HEK293 (cell line): ENCODE measurements around the gene SIMC1.
A peak's percentile ranks its signal among the peaks of the same experiment; 100 is the strongest.

ENCODE experiments used
- CTCF ChIA-PET: fragments of 350-600 bp; formaldehyde crosslinking; extraction: SDS; loops from one replicate; lab custom pipeline; 2021; ENCODE audit warnings: antibody characterized with exemption; lab: Yijun Ruan, JAX
- POLR2A ChIA-PET: fragments of 300-600 bp; formaldehyde crosslinking; extraction: SDS; loops from one replicate; lab custom pipeline; 2020; ENCODE audit warnings: antibody characterized with exemption, inconsistent platforms; lab: Yijun Ruan, JAX
- H3K27ac ChIP-seq: fragments of 200-500 bp; sonication (Bioruptor generic); 2 replicates; pipeline ENCODE4 v1.5.1; 2014; ENCODE audit warnings: low read depth, low read length, control low read depth, inconsistent platforms; ENCODE audit errors: extremely low read depth
- H3K36me3 ChIP-seq, 2 experiments: fragments of 200-500 bp in 1 of 2; sonication (Bioruptor generic) in 1 of 2; 1 replicate in 1 of 2; 2 replicates in 1 of 2; pipeline ENCODE4 v1.5.1; 2014 to 2017; ENCODE audit warnings: inconsistent platforms in 2 of 2, low read length in 2 of 2; ENCODE audit not compliant: control insufficient read depth in 2 of 2, insufficient read depth in 1 of 2
- H3K4me1 ChIP-seq: fragments of 200-500 bp; sonication (Bioruptor generic); 2 replicates; pipeline ENCODE4 v1.5.1; 2014; ENCODE audit warnings: mild to moderate bottlenecking, low read length, inconsistent platforms; ENCODE audit not compliant: control insufficient read depth, insufficient read depth
- H3K4me3 ChIP-seq: 2 replicates; pipeline ENCODE4 v1.5.1; 2011; ENCODE audit warnings: low read depth, mild to moderate bottlenecking, control low read depth, low read length, moderate library complexity
- H3K9me3 ChIP-seq: fragments of 200-500 bp; sonication (Bioruptor generic); 2 replicates; pipeline ENCODE4 v1.5.1; 2014; ENCODE audit warnings: low read depth, low read length, inconsistent platforms; ENCODE audit not compliant: control insufficient read depth, insufficient read depth
- GFI1B ChIP-seq: fragments of 450-650 bp; formaldehyde crosslinking; IDR thresholded peaks from 2 replicates; pipeline ENCODE4 v1.5.1; 2016; ENCODE audit warnings: missing biosample characterization, missing genetic modification characterization
- HOXD13 ChIP-seq: sonication (generic); formaldehyde crosslinking; IDR thresholded peaks from 2 replicates; pipeline ENCODE4 v1.8.0; 2022; ENCODE audit warnings: missing genetic modification reagents, borderline replicate concordance
- PRDM1 ChIP-seq: fragments of 450-650 bp; formaldehyde crosslinking; IDR thresholded peaks from 2 replicates; pipeline ENCODE4; 2016; ENCODE audit warnings: missing biosample characterization, missing genetic modification characterization
- PRDM10 ChIP-seq: fragments of 450-650 bp; formaldehyde crosslinking; IDR thresholded peaks from 2 replicates; pipeline ENCODE4 v1.5.1; 2016; ENCODE audit warnings: missing biosample characterization, missing genetic modification characterization
- SCRT1 ChIP-seq: fragments of 450-650 bp; formaldehyde crosslinking; IDR thresholded peaks from 2 replicates; pipeline ENCODE4 v1.5.1; 2016; ENCODE audit warnings: missing biosample characterization, missing genetic modification characterization, borderline replicate concordance
- SCRT2 ChIP-seq: fragments of 450-650 bp; formaldehyde crosslinking; IDR thresholded peaks from 2 replicates; pipeline ENCODE4 v1.5.1; 2016; ENCODE audit warnings: missing biosample characterization, missing genetic modification characterization
- ZNF148 ChIP-seq: fragments of 450-650 bp; formaldehyde crosslinking; IDR thresholded peaks from 2 replicates; pipeline ENCODE4 v1.5.0; 2017; ENCODE audit warnings: missing biosample characterization, missing genetic modification characterization, borderline replicate concordance
- ZNF274 ChIP-seq, 2 experiments: fragments of 200-500 bp in 1 of 2; fragments of 450-650 bp in 1 of 2; sonication (Bioruptor generic) in 1 of 2; formaldehyde crosslinking in 1 of 2; IDR thresholded peaks; 2 replicates each; pipeline versions ENCODE4 v1.5.1 to v1.6.1; 2014 to 2016; ENCODE audit warnings: borderline replicate concordance in 1 of 2, inconsistent platforms in 1 of 2, low read length in 1 of 2, missing biosample characterization in 1 of 2, missing genetic modification characterization in 1 of 2
- ZNF366 ChIP-seq: fragments of 450-650 bp; formaldehyde crosslinking; conservative IDR thresholded peaks from 2 replicates; pipeline ENCODE4 v1.5.1; 2016; ENCODE audit warnings: missing biosample characterization, missing genetic modification characterization
- ZNF510 ChIP-seq: fragments of 450-650 bp; formaldehyde crosslinking; IDR thresholded peaks from 2 replicates; pipeline ENCODE4 v1.5.1; 2018; ENCODE audit warnings: mild to moderate bottlenecking, missing genetic modification characterization, missing biosample characterization; ENCODE audit not compliant: insufficient replicate concordance
- ZNF580 ChIP-seq: fragments of 450-650 bp; formaldehyde crosslinking; IDR thresholded peaks from 2 replicates; pipeline ENCODE4 v1.5.1; 2016; ENCODE audit warnings: missing biosample characterization, missing genetic modification characterization
- ZNF654 ChIP-seq: fragments of 450-650 bp; formaldehyde crosslinking; IDR thresholded peaks from 2 replicates; pipeline ENCODE4 v1.5.1; 2016; ENCODE audit warnings: low read depth, missing biosample characterization, missing genetic modification characterization
- ZSCAN23 ChIP-seq: fragments of 450-650 bp; formaldehyde crosslinking; IDR thresholded peaks from 2 replicates; pipeline ENCODE4 v1.5.1; 2016; ENCODE audit warnings: missing biosample characterization, missing genetic modification characterization

SIMC1 gene

GRCh38 chr5:176359658-176360057 is 121.4 kb downstream of the SIMC1 start:
- POLR2A ChIA-PET = interaction anchor here (0.7 to 0.9 kb wide), 2 partner anchors 184 to 634 kb away, joined by 3 to 4 read pairs; no protein-coding TSS in a partner anchor
- TF ChIP-seq PRDM10 (tag by site-specific recombination) (peak; percentile 84), SCRT1 (peak; percentile 89), SCRT2 (peak; percentile 89), GFI1B (tag by site-specific recombination) (no peak), ZSCAN23 (tag by site-specific recombination) (no peak), ZNF580 (tag by site-specific recombination) (no peak), ZNF654 (tag by site-specific recombination) (no peak)
- Histone ChIP-seq H3K36me3 (peaks cover 15 to 46% of the 10 kb centered on the region in 2 experiments), H3K9me3 (no peaks in the 10 kb centered on the region), H3K4me1 (no peaks in the 10 kb centered on the region; the same call in 1 of the 2 replicates), H3K4me3 (no peak overlapping the region), H3K27ac (no peak overlapping the region)
- CTCF ChIA-PET = no interaction called here

- POLR2A ChIA-PET = interaction anchor here (0.7 to 2.4 kb wide), 11 partner anchors 9 to 286 kb away, joined by 3 to 24 read pairs (median 6); partner anchors contain the start of genes HIGD2A, NOP16 and RNF44
- CTCF ChIA-PET = interaction anchor here (0.6 to 1.0 kb wide), 4 partner anchors 554 to 753 kb away, joined by 3 to 5 read pairs (median 4); no protein-coding TSS in a partner anchor
- no peak for TF ChIP-seq ZNF148 (tag by site-specific recombination)
- no peak for TF ChIP-seq ZNF274 (IDR thresholded peaks at IDR 0.05; ENCODE audit: low read length)
- no peak for TF ChIP-seq ZNF274 (tag by site-specific recombination; IDR thresholded peaks at IDR 0.05; ENCODE audit: borderline replicate concordance)
- TF ChIP-seq ZNF510 = no peak
- peak; percentile 92; the same call in 1 of the 2 replicates for TF ChIP-seq PRDM10 (tag by site-specific recombination)
- TF ChIP-seq PRDM1 (tag by site-specific recombination) = peak; percentile 92
- TF ChIP-seq HOXD13 (CRISPR knock-in tag) = 0 out of 2 replicates have a peak, but pooled peaks have one; percentile 11
- 0 out of 2 replicates have a peak, but pooled peaks have one; percentile 39 for TF ChIP-seq ZNF366 (tag by site-specific recombination)
- H3K27ac ChIP-seq = peak overlapping the region; percentile 74; the same call in 1 of the 2 replicates
- H3K36me3 ChIP-seq = peaks cover 15 to 34% of the 10 kb centered on the region in 2 experiments
- H3K4me1 ChIP-seq = no peaks in the 10 kb centered on the region; the same call in 1 of the 2 replicates
- H3K9me3 ChIP-seq = no peaks in the 10 kb centered on the region
- H3K4me3 ChIP-seq = peak overlapping the region; percentile 98
These were observed 122.7 kb downstream of the SIMC1 start for GRCh38 chr5:176360894-176361436.
